ENCODE data around the gene RPL27A. TPM values are rescaled to one million over a fixed set of nuclear protein-coding genes. Genes with fewer than 3 reads are reported as not detected.

RPL27A gene
- total and polyA plus RNA-seq, 2 donors (not counting 1 experiment from before 2014, with no cell fraction given) = 1,035 to 1,114 TPM

DNA sequence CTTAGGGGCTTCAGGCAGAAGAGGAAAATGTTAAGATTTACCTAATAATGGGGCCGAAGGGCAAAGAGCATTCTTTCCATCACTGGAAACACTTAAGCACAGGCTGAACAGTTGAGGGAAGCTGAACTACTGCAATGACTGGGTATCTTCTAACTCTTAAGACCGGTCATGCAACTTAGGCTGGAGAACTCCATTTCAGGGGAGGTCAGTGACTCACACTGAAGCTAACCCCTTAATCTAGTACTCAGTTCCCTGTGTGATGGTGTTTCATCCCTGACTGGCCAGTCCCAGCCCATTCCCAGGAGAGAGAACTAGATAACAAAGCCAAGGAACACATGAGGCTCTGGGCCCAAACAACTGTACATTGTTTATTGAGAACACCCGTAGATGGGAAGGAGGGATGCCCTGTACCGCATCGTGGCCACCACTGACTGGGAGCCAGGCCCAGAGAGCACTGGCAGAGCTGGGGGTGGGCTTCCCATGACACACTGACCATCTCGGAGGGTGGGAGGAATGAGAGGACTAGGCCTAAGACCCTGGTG, 10.5 kb downstream of the RPL27A start:
- Histone ChIP-seq H3K4me3 (replicated peaks in 1 of 4; ENCODE audit: control extremely low read depth in 1 of 4, insufficient read depth in 1 of 4, low read depth in 3 of 4, low read length in 4 of 4) (no peak overlapping the region), H4K20me1 (ENCODE audit: control insufficient read depth, extremely low read depth, insufficient read depth, low read length) (no peaks in the 10 kb centered on the region), H3K9ac (ENCODE audit: insufficient read depth, low read length) (no peak overlapping the region), H3K27me3 (ENCODE audit: control insufficient read depth, insufficient read depth, low read length) (no peaks in the 10 kb centered on the region), H3K4me2 (ENCODE audit: extremely low read depth, insufficient read depth, low read length) (no peak overlapping the region), H3K4me1 (ENCODE audit: control insufficient read depth, extremely low read depth, insufficient read depth, low read length) (peaks cover 11% of the 10 kb centered on the region), H3K9me3 (ENCODE audit: control insufficient read depth, insufficient read depth, low read depth, low read length) (no peaks in the 10 kb centered on the region), H3K27ac (ENCODE audit: insufficient read depth, low read length) (no peak overlapping the region), H2AFZ (ENCODE audit: low read length) (no peak overlapping the region), H3K79me2 (ENCODE audit: control insufficient read depth, insufficient read depth, low read length) (peaks cover 3% of the 10 kb centered on the region), H3K36me3 (ENCODE audit: control insufficient read depth, insufficient read depth, low read length) (peaks cover 24% of the 10 kb centered on the region)
- no peak for DNase-seq (ENCODE audit: low read depth in 2 of 2)
- no peak for TF ChIP-seq EZH2 (IDR thresholded peaks at IDR 0.05; ENCODE audit: low read length, missing control alignments)
- TF ChIP-seq, protein P1, sequence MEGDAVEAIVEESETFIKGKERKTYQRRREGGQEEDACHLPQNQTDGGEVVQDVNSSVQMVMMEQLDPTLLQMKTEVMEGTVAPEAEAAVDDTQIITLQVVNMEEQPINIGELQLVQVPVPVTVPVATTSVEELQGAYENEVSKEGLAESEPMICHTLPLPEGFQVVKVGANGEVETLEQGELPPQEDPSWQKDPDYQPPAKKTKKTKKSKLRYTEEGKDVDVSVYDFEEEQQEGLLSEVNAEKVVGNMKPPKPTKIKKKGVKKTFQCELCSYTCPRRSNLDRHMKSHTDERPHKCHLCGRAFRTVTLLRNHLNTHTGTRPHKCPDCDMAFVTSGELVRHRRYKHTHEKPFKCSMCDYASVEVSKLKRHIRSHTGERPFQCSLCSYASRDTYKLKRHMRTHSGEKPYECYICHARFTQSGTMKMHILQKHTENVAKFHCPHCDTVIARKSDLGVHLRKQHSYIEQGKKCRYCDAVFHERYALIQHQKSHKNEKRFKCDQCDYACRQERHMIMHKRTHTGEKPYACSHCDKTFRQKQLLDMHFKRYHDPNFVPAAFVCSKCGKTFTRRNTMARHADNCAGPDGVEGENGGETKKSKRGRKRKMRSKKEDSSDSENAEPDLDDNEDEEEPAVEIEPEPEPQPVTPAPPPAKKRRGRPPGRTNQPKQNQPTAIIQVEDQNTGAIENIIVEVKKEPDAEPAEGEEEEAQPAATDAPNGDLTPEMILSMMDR (conservative IDR thresholded peaks at IDR 0.05 in 1 of 2, IDR thresholded peaks at IDR 0.05 in 1 of 2; ENCODE audit: low read depth in 1 of 2, low read length in 2 of 2) = no peak

DNA sequence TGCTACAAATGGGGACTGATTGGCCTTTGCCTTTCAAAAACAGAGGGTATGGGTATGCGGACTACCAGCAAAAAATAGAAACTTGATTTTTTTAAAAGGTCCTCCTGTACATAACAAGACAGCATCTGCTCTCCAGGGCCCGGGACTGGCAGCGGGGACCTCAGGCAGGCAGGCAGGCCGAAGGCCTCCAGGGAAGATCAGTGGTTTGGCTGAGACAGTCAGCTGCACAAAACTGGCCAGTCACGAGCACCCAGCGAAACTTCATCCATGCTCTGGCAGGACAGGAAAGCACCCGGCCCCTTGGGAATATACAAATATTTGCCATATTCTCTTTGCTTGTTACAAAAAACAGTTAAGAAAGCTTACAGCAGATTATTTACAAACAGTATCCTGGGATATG, 11.0 kb downstream of the RPL27A start:
- Histone ChIP-seq H3K79me2 (ENCODE audit: control insufficient read depth, insufficient read depth, low read length) (peaks cover 3% of the 10 kb centered on the region), H3K4me1 (ENCODE audit: control insufficient read depth, extremely low read depth, insufficient read depth, low read length) (peaks cover 9% of the 10 kb centered on the region), H2AFZ (ENCODE audit: low read length) (no peak overlapping the region), H3K4me2 (ENCODE audit: extremely low read depth, insufficient read depth, low read length) (no peak overlapping the region), H3K9ac (ENCODE audit: insufficient read depth, low read length) (no peak overlapping the region), H3K9me3 (ENCODE audit: control insufficient read depth, insufficient read depth, low read depth, low read length) (no peaks in the 10 kb centered on the region), H3K27me3 (ENCODE audit: control insufficient read depth, insufficient read depth, low read length) (no peaks in the 10 kb centered on the region), H3K27ac (ENCODE audit: insufficient read depth, low read length) (no peak overlapping the region), H3K4me3 (replicated peaks in 1 of 4; ENCODE audit: control extremely low read depth in 1 of 4, insufficient read depth in 1 of 4, low read depth in 3 of 4, low read length in 4 of 4) (no peak overlapping the region), H4K20me1 (ENCODE audit: control insufficient read depth, extremely low read depth, insufficient read depth, low read length) (no peaks in the 10 kb centered on the region), H3K36me3 (ENCODE audit: control insufficient read depth, insufficient read depth, low read length) (peaks cover 25% of the 10 kb centered on the region)
- TF ChIP-seq, protein P1 (conservative IDR thresholded peaks at IDR 0.05 in 1 of 2, IDR thresholded peaks at IDR 0.05 in 1 of 2; ENCODE audit: low read depth in 1 of 2, low read length in 2 of 2) = no peak
- no peak for TF ChIP-seq EZH2 (IDR thresholded peaks at IDR 0.05; ENCODE audit: low read length, missing control alignments)
- no peak for DNase-seq (ENCODE audit: low read depth in 2 of 2)

DNA sequence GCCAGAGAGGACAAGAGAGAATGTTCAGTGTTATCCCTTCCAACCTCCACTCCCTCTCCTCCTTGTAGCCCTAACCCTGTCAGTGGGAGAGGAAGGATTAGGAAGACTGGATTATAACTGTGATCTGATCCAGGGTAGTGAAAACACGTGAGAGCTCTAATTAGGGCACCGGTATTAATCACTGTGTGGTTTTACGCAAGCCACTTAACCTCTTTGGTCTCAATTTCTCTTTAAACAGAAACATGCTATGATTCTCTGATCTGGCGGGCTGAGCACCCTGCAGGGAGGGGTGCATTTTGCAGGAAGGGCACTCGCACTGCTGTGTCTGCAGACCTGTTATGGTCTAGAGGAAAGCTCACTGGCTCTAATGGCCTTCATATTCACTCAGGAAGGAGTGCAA, 11.5 kb downstream of the RPL27A start:
- H3K4me1 ChIP-seq (ENCODE audit: control insufficient read depth, extremely low read depth, insufficient read depth, low read length) = peaks cover 9% of the 10 kb centered on the region
- DNase-seq (ENCODE audit: low read depth in 2 of 2) = no peak

More for the DNA sequence above, 11.5 kb downstream of the RPL27A start:
- Histone ChIP-seq H3K4me3 (replicated peaks in 1 of 4; ENCODE audit: control extremely low read depth in 1 of 4, insufficient read depth in 1 of 4, low read depth in 3 of 4, low read length in 4 of 4) (no peak overlapping the region), H3K9ac (ENCODE audit: insufficient read depth, low read length) (no peak overlapping the region), H3K27ac (ENCODE audit: insufficient read depth, low read length) (no peak overlapping the region), H3K79me2 (ENCODE audit: control insufficient read depth, insufficient read depth, low read length) (peaks cover 3% of the 10 kb centered on the region), H3K4me2 (ENCODE audit: extremely low read depth, insufficient read depth, low read length) (no peak overlapping the region), H4K20me1 (ENCODE audit: control insufficient read depth, extremely low read depth, insufficient read depth, low read length) (no peaks in the 10 kb centered on the region), H3K27me3 (ENCODE audit: control insufficient read depth, insufficient read depth, low read length) (no peaks in the 10 kb centered on the region), H2AFZ (ENCODE audit: low read length) (no peak overlapping the region), H3K36me3 (ENCODE audit: control insufficient read depth, insufficient read depth, low read length) (peaks cover 30% of the 10 kb centered on the region), H3K9me3 (ENCODE audit: control insufficient read depth, insufficient read depth, low read depth, low read length) (no peaks in the 10 kb centered on the region)
- no peak for TF ChIP-seq EZH2 (IDR thresholded peaks at IDR 0.05; ENCODE audit: low read length, missing control alignments)
- TF ChIP-seq, protein P1 (conservative IDR thresholded peaks at IDR 0.05 in 1 of 2, IDR thresholded peaks at IDR 0.05 in 1 of 2; ENCODE audit: low read depth in 1 of 2, low read length in 2 of 2) = no peak

Measured in fibroblast of lung (primary cell).